HG03442 (cell line): ENCODE data around the gene VWA8.
"Not testable (repeated sequence)": the region's sequence is repeated elsewhere in the genome, so short reads cannot be mapped to it uniquely, and the experiment has no call there.

Experiments
- ATAC-seq: cut with Tn5 transposase; IDR thresholded peaks from one replicate; pipeline ENCODE4 v1.9.1; 2021; ENCODE audit warnings: mild to moderate bottlenecking, moderate library complexity; ENCODE audit not compliant: unreplicated experiment

VWA8 gene

GRCh38 chr13:41597348-41598041 lies 363.4 kb downstream of the VWA8 start:
- ATAC-seq, result no peak

- ATAC-seq, result no peak
Observed at GRCh38 chr13:41596190-41596589, 364.7 kb downstream of the VWA8 start.

GRCh38 chr13:41595298-41595697 lies 365.6 kb downstream of the VWA8 start:
- no peak for ATAC-seq

- ATAC-seq, result no peak
Observed at GRCh38 chr13:41590643-41591042, 370.3 kb downstream of the VWA8 start.

GRCh38 chr13:41590122-41590521 lies 370.8 kb downstream of the VWA8 start:
- no peak for ATAC-seq

GRCh38 chr13:41589434-41589833 lies 371.5 kb downstream of the VWA8 start:
- ATAC-seq, result no peak

GRCh38 chr13:41588899-41589298 lies 372.0 kb downstream of the VWA8 start:
- no peak for ATAC-seq

DNA sequence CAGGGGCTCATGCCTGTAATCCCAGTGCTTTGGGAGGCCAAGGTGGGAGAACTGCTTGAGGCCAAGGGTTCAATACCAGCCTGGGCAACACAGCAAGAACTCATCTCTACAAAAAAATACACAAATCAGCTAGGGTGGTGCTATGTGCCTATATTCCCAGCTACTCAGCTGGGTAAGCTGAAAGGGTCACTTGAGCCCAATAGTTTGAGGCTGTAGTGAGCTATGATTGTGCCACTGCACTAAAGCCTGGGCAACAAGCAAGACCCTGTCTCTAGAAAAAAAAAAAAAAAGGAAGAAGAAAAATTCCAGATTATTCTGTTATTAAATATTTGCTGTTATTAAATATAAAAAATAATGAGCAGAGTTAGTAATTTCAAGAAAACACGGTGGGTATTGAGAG lies 372.5 kb downstream of the VWA8 start:
- ATAC-seq, result no peak

DNA sequence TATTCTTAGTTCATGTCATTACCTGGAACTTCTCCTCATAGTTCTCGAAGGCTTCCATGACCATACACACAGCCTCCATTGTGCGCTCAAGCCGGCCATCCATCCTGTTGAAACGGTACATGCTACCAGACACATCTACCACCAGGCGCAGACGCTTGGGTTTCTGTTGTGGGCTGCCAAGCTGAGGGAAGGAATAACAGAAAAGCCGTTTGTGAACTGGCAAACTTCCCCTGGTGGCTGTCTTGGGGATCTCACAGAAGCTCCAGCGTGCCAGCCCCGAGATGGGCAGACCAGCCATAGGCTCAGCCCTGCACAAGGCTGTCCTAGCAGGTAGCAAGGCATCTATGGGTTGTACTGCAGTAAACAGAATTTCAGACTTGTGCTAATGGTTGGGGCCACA lies 373.4 kb downstream of the VWA8 start:
- ATAC-seq, result no peak

DNA sequence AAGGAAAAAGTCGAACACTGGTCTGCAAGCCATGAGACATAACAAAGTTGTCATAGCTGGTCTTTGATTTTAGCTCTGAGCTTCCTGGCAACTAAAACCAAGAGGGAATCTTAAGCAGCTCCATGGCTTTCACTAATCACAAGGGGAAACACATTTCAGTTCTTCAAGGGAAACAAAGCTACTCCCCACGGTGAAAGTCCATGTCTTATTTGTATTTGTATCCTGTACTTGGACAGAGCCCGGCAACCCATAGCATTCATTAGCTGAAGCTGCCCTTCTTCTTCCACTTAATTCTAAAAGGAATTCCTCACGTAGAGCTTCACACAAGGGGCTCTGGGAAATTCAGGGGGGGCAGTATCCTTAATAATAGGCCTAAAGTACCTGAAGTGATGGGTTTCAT lies 374.7 kb downstream of the VWA8 start:
- no peak for ATAC-seq

- no peak for ATAC-seq
Observed at GRCh38 chr13:41582027-41582463, 378.9 kb downstream of the VWA8 start.

GRCh38 chr13:41580345-41580744 lies 380.6 kb downstream of the VWA8 start:
- no peak for ATAC-seq

DNA sequence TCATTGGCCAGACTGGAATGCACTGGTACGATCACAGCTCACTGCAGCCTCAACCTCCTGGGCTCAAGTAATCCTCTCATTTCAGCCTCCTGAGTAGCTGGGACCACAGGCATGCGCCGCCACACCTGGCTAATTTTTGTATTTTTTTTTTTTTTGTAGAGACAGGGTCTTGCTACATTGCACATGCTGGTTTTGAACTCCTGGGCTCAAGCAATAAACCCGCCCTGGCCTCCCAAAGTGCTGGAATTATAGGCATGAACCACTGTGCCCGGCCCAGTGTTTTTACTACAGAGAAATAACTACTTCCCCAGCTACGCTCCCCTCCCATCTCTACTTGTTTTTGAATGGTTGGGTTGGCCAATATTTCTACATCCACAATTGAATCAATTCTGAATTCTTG lies 381.0 kb downstream of the VWA8 start:
- no peak for ATAC-seq

DNA sequence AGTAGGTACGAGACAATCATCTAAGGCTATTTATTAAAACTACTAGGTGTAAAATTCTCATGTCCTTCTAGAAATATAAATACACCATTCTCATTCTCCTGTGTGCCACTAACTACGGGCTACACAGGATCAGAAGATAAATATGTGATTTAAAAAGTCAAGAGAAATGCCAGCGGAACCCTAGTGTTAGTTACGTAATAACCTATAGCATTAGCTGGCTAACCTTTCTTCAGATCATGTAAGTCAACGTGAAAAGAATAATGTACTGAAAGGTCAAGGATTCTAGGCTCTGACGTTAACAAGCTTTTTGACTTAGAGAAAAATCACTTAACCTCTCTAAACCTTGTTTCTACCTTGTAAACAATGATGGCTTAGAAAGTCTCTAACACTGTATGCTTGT lies 381.7 kb downstream of the VWA8 start:
- no peak for ATAC-seq

GRCh38 chr13:41578371-41578770 lies 382.5 kb downstream of the VWA8 start:
- no peak for ATAC-seq

DNA sequence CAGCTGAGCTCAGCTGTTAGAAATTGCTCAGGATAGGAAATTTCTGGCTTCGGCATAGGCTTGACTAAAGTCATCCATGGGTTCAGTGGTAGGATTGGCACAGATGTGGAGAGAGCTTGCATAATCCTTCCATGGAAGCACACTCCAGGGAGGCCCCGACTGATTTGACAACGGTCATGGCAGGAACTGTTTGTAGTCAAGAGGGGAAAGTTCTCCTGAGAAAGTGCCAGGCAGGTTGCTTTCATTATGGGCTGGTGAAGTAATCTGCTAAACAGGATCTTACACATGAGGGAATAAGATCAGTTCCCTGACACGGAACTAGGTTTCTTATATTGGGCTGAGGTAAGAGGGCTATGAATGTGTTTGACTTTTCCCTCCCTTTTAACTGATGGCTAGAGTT lies 383.5 kb downstream of the VWA8 start:
- ATAC-seq, result no peak

DNA sequence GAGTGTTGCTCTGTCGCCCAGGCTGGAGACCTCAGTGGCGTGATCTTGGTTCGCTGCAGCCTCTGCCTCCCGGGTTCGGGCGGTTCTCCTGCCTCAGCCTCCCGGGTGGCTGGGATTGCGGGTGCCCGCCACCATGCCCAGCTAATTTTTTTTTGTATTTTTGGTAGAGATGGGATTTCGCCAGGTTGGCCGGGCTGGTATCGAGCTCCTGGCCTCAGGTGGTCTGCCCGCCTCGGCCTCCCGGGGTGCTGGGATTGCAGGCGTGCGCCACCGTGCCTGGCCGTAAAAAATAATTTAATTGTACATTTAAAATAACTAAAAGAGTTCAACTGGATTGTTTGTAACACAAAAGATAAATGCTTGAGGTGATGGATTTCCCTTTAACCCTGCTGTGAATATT lies 387.3 kb downstream of the VWA8 start:
- not testable (repeated sequence) for ATAC-seq

GRCh38 chr13:41571817-41572340 lies 389.0 kb downstream of the VWA8 start:
- ATAC-seq, result not testable (repeated sequence)

DNA sequence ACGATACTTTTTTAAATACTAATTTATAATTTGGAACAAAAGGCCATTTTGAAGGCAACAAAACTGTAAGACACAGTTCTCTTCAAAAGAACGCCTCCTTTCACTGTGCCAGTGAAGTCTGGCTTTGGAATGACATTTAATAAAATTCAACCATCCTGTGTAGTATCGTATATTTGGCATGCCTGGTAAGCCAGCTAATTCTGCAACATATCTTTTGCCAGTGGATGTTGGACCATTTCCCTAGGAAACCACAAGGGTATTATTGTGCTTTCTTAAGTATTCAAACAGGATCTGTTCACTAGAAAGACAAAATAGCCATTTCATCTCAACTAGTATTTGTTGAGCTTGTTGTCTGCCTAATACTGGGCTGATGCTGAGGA lies 391.9 kb downstream of the VWA8 start:
- no peak for ATAC-seq

DNA sequence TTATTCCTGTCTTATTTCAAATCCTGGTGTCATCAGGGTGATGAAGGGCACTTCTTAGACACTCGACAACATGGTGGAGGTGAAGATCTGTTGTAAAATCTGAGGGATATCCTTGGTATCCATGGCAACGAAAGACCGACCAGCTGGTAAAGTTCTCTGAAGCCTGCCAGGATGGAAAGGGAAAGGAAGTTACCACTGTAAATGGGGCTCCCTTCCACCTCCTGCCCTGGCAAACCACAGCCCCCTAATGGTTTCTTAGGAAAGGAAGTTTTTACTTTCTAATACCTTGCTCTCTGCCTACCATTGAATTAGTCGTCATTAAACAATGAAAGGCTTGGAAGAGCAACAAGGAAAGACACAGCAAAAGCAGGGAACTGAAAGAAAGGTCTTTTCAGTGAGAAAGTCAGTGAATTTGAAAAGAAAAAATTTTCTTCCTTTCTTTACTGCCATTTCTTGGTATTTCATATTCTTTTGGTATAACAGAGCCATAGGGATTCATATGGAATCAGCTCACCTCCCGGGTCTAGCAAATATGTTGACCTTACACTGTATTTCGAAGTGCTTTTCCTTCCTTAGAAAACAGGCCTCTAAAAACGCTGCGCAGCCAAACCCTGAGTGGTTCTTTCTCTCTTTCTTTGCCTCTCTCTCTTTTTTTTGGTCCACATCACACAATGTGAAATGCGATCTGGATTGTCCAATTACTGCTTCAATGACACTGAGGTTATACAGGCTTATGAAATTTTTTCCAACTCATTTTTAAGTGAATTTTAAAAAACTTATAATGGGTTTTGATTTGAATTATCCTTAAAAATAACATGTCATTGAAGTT lies 392.6 kb downstream of the VWA8 start:
- no peak for ATAC-seq

- no peak for ATAC-seq
Observed at GRCh38 chr13:41567363-41567762, 393.5 kb downstream of the VWA8 start.

GRCh38 chr13:41565846-41566245 lies 395.1 kb downstream of the VWA8 start:
- ATAC-seq, result no peak
